ENCODE data around the gene SYNPO. TPM values are rescaled to one million over a fixed set of nuclear protein-coding genes. Genes with fewer than 3 reads are reported as not detected.

The SYNPO gene
- total and polyA plus RNA-seq, 7 donors: 136 to 855 (median 628) TPM

- intact Hi-C loops (cut with DNase I): no loop called here
- Histone ChIP-seq H3K27ac (peak overlapping the region; percentile 72), H3K4me3 (no peak overlapping the region), H3K9me3 (no peaks in the 10 kb centered on the region), H3K27me3 (ENCODE audit: insufficient read depth in 3 of 3, low read length in 2 of 3) (no peaks in the 10 kb centered on the region), H3K4me1 (peaks cover 55% of the 10 kb centered on the region), H3K36me3 (ENCODE audit: insufficient read depth in 1 of 2, low read depth in 1 of 2) (no peaks in the 10 kb centered on the region)
- ATAC-seq: peak in 2 of 4 donors; percentile 13
- DNase-seq: peak in 1 of 2 donors; percentile 39
- no peak for TF ChIP-seq CTCF (IDR thresholded peaks at IDR 0.05)
- WGBS, 3 donors: 51 to 61% (median 51%) methylated on average over 24 of the region's 24 CpGs
Observed at GRCh38 chr5:150619359-150620230, 20.9 kb upstream of the SYNPO start.

GRCh38 chr5:150621301-150621700 is 19.2 kb upstream of the SYNPO start:
- H3K4me1 ChIP-seq: peaks cover 46% of the 10 kb centered on the region
- 62 to 68% (median 65%) methylated on average over 5 of the region's 5 CpGs for WGBS, 3 donors
- no peaks in the 10 kb centered on the region for H3K9me3 ChIP-seq
- intact Hi-C loops (cut with DNase I): no loop called here
- no peak for TF ChIP-seq CTCF (IDR thresholded peaks at IDR 0.05)
- peak overlapping the region; percentile 50 for H3K27ac ChIP-seq
- DNase-seq: no peak
- no peak for ATAC-seq
- H3K36me3 ChIP-seq (ENCODE audit: insufficient read depth in 1 of 2, low read depth in 1 of 2): no peaks in the 10 kb centered on the region
- no peaks in the 10 kb centered on the region for H3K27me3 ChIP-seq (ENCODE audit: insufficient read depth in 3 of 3, low read length in 2 of 3)
- no peak overlapping the region for H3K4me3 ChIP-seq

GRCh38 chr5:150622157-150622556 is 18.3 kb upstream of the SYNPO start:
- DNase-seq (peak in 1 of 2 donors; percentile 20), ATAC-seq (no peak)
- Histone ChIP-seq H3K27ac (peak overlapping the region; percentile 50), H3K27me3 (ENCODE audit: insufficient read depth in 3 of 3, low read length in 2 of 3) (no peaks in the 10 kb centered on the region), H3K4me1 (peaks cover 47% of the 10 kb centered on the region), H3K36me3 (ENCODE audit: insufficient read depth in 1 of 2, low read depth in 1 of 2) (no peaks in the 10 kb centered on the region), H3K9me3 (no peaks in the 10 kb centered on the region), H3K4me3 (no peak overlapping the region)
- intact Hi-C loops (cut with DNase I): no loop called here
- TF ChIP-seq CTCF (IDR thresholded peaks at IDR 0.05): no peak
- WGBS, 3 donors: 70 to 79% (median 79%) methylated on average over 2 of the region's 2 CpGs

- TF ChIP-seq CTCF (IDR thresholded peaks at IDR 0.05): no peak
- intact Hi-C loops (cut with DNase I): no loop called here
- WGBS, 3 donors: 61 to 63% (median 62%) methylated on average over 7 of the region's 7 CpGs
- H3K36me3 ChIP-seq (ENCODE audit: insufficient read depth in 1 of 2, low read depth in 1 of 2): no peaks in the 10 kb centered on the region
- H3K27me3 ChIP-seq (ENCODE audit: insufficient read depth in 3 of 3, low read length in 2 of 3): no peaks in the 10 kb centered on the region
- DNase-seq (peak in 1 of 2 donors; percentile 9), ATAC-seq (no peak)
- peak overlapping the region; percentile 97 for H3K27ac ChIP-seq
- H3K4me3 ChIP-seq: no peak overlapping the region
- no peaks in the 10 kb centered on the region for H3K9me3 ChIP-seq
- H3K4me1 ChIP-seq: peaks cover 43% of the 10 kb centered on the region
Observed at GRCh38 chr5:150623152-150623877, 17.1 kb upstream of the SYNPO start.
